Fibroblast of the aortic adventitia (primary cell): ENCODE measurements around the gene FAM53B. TPM values are rescaled to one million over a fixed set of nuclear protein-coding genes. Genes with fewer than 3 reads are reported as not detected.
A peak's percentile ranks its signal among the peaks of the same experiment; 100 is the strongest.

Experiments used
- DNase-seq: peaks from one replicate; pipeline ENCODE4 v3.0.0-alpha.2; 2010; ENCODE audit warnings: low read depth
- H3K4me3 ChIP-seq: 2 replicates; pipeline ENCODE4 v1.5.1; 2011; ENCODE audit warnings: low read depth, mild to moderate bottlenecking, control low read depth, low read length, moderate library complexity
- CTCF ChIP-seq: IDR thresholded peaks from 2 replicates; pipeline ENCODE4 v1.5.1; 2011; ENCODE audit warnings: mild to moderate bottlenecking, low read length, control low read depth, inconsistent platforms; ENCODE audit not compliant: insufficient read depth
- total RNA-seq: library from RNA; depleted of rRNA; stranded (reverse); fragments of >200 nt; gene quantifications from 2 replicates; pipeline ENCODE4 v1.2.3, GENCODE V29; 2012; ENCODE audit warnings: low replicate concordance

Gene FAM53B
- total RNA-seq, 1 donor, result 9.2 TPM

DNA sequence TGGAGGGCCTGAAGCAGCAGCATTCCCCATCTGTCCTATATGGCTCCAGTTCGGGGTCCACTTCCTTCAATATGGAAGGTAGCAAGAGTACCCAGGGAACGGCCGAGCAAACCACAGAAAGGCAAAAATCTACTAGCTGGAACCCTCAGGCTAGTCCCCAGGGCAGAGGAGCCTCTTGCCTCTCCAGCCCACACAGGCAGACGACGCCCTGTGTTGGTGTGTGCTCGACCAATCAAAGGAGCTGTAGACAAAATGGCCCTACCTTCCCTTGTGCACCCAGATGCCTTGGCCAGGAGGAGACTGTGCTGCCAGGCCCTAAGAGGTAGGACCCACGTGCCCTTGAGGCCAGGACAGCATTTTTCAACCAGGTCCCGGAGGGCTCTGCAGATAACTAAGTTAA lies 91.5 kb downstream of the FAM53B start:
- H3K4me3 ChIP-seq, result no peak overlapping the region
- no peak for DNase-seq
- no peak for TF ChIP-seq CTCF

DNA sequence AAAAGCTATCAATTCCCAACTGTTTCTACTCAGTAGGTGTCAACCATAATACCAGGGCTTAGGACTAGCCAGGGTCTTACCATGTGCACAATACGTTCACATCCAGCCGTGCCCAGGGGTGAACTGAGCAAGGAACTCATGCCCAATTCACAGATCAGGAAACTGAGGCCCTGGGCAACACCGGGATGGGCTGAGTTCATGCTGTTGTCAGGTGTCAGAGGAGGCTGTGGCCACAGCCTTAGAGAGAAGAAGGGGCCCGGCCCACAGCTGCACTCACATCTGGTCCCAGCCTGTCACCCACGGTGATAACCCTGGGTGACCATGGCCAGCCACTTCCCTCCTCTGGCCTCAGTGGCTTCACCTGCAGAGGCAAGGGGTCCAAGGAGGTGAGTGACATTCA lies 92.0 kb downstream of the FAM53B start:
- H3K4me3 ChIP-seq, result no peak overlapping the region
- no peak for TF ChIP-seq CTCF
- DNase-seq, result no peak

DNA sequence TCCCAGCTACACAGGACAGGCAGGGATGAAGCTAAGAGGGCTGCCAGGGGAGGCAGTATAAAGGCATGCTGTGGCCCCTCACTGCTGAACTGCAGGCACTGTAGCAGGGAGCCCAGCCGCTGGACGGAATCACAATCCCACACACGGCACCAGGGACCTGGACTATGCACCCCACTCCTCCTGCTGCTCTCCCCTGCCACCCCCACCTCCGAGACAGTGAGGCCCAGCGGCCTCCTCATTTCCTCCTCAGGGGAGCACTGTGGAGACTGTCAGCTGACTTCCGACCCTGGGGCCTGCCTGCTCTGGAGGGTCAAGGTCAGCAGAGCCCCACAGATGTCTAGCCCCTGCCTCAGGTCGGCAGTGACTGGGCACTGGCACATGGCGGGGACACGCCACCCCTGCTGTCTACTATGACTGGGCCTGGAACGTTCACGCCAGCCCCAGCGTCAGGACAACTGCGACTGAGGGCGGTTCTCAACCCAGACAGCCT lies 92.7 kb downstream of the FAM53B start:
- TF ChIP-seq CTCF, result no peak

DNA sequence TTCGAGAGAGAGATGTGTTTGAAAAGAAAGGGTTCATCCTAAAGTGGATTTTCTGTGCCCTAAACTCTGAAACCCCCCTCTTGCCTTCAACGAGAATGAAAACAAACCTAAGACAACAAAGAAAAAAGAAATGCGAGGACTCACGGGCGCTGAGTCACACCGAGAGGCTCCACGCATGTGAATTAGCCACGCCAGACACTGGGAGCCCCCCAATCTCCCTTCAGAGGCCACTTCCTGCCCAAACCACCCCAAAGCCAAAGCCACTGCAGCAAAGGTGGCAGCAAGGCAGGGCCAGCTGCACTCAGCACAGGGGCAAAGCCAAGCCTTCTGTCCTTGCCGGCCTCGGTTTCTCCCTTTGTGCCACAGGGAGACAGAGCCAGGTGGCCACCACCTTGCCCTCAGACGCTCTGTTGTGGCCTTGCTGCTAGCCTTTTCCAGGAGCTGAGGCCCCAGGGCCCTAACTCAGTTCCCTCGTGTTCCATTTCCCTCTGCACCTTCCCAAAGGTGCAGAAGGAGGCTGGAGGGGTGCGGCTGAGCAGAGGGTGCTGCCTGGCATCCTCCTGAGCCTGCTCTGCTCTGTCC lies 93.3 kb downstream of the FAM53B start:
- no peak for TF ChIP-seq CTCF
- no peak for DNase-seq
- H3K4me3 ChIP-seq, result no peak overlapping the region

More for the DNA sequence above, 92.7 kb downstream of the FAM53B start:
- no peak for DNase-seq
- H3K4me3 ChIP-seq, result no peak overlapping the region

GRCh38 chr10:124650263-124650662 lies 93.9 kb downstream of the FAM53B start:
- no peak overlapping the region for H3K4me3 ChIP-seq
- DNase-seq, result no peak
- no peak for TF ChIP-seq CTCF

GRCh38 chr10:124649214-124649613 lies 95.0 kb downstream of the FAM53B start:
- no peak for TF ChIP-seq CTCF
- DNase-seq, result peak; percentile 5

GRCh38 chr10:124648738-124649137 lies 95.4 kb downstream of the FAM53B start:
- no peak for TF ChIP-seq CTCF
- DNase-seq, result peak; percentile 64
- no peak overlapping the region for H3K4me3 ChIP-seq

More at GRCh38 chr10:124649214-124649613, 95.0 kb downstream of the FAM53B start:
- no peak overlapping the region for H3K4me3 ChIP-seq
